IPS-20b (cell line): ENCODE results near the gene CBLL2.

Source experiments
- H3K27ac ChIP-seq: one replicate; pipeline ENCODE4 v1.5.1; 2013; ENCODE audit warnings: low read length
- H3K27me3 ChIP-seq: 2 replicates; pipeline ENCODE4 v1.6.1; 2013; ENCODE audit warnings: mild to moderate bottlenecking, low read length, inconsistent platforms; ENCODE audit not compliant: insufficient read depth
- H3K36me3 ChIP-seq: 2 replicates; pipeline ENCODE4 v1.6.1; 2013; ENCODE audit warnings: low read depth, mild to moderate bottlenecking, inconsistent platforms, low read length, moderate library complexity; ENCODE audit not compliant: insufficient read depth
- H3K4me1 ChIP-seq: 2 replicates; pipeline ENCODE4 v1.6.1; 2013; ENCODE audit warnings: mild to moderate bottlenecking, control low read depth, inconsistent platforms, low read length, moderate library complexity; ENCODE audit not compliant: insufficient read depth
- H3K4me3 ChIP-seq: 2 replicates; pipeline ENCODE4 v1.5.1; 2013; ENCODE audit warnings: mild to moderate bottlenecking, low read length, inconsistent platforms
- H3K9ac ChIP-seq: 2 replicates; pipeline ENCODE4 v1.6.1; 2013; ENCODE audit warnings: low read depth, mild to moderate bottlenecking, inconsistent platforms, low read length, moderate library complexity
- H3K9me3 ChIP-seq: 2 replicates; pipeline ENCODE4 v1.6.1; 2013; ENCODE audit warnings: mild to moderate bottlenecking, low read depth, low read length, inconsistent platforms; ENCODE audit not compliant: insufficient read depth

CBLL2 gene

DNA sequence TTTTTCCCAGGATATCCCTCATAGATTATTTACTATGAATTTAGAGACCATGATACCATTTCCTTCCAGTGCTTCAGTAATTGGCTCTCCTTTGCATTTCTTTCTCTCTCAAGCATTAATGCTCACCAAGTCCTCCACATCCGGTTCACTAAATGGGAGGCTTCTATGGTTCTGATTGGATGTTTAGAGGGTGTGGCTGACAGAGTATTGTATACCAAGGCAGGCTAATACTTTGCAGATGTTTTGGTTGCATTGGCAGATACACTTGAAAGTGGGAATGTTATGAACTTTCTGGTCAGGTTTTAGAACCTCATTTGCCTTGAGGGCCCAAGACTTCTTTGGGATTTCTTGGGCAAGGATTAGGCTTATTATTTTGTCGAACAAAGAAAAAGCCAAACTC is 24.2 kb downstream of the CBLL2 start:
- no peak overlapping the region for H3K9ac ChIP-seq
- no peaks in the 10 kb centered on the region for H3K9me3 ChIP-seq
- H3K27me3 ChIP-seq = no peaks in the 10 kb centered on the region
- H3K4me3 ChIP-seq = no peak overlapping the region
- H3K36me3 ChIP-seq = no peaks in the 10 kb centered on the region
- peaks cover 3% of the 10 kb centered on the region; the same call in 1 of the 2 replicates for H3K4me1 ChIP-seq
- H3K27ac ChIP-seq = no peak overlapping the region

DNA sequence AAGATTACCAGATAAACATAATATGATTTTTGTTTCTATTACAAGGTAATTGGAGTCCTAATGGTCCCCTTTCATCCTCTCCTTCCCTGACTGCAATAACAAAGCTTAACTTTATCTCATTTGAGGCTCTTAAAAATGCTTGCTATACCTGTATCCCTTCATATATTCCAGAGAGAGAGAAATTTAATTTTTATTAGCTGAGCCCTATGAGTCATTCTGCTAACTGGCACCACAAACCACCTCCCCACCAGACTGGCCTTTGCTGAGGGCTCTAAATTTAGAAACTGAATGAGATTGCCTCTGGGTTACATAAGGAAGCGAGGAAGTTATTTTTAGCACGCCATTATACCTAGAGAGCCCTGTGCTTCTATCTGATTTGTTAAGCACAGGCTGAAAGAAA is 27.4 kb downstream of the CBLL2 start:
- no peak overlapping the region for H3K9ac ChIP-seq
- peaks cover 3% of the 10 kb centered on the region; the same call in 1 of the 2 replicates for H3K4me1 ChIP-seq
- H3K27ac ChIP-seq = no peak overlapping the region
- H3K36me3 ChIP-seq = no peaks in the 10 kb centered on the region
- H3K27me3 ChIP-seq = no peaks in the 10 kb centered on the region
- no peak overlapping the region for H3K4me3 ChIP-seq
- no peaks in the 10 kb centered on the region for H3K9me3 ChIP-seq

DNA sequence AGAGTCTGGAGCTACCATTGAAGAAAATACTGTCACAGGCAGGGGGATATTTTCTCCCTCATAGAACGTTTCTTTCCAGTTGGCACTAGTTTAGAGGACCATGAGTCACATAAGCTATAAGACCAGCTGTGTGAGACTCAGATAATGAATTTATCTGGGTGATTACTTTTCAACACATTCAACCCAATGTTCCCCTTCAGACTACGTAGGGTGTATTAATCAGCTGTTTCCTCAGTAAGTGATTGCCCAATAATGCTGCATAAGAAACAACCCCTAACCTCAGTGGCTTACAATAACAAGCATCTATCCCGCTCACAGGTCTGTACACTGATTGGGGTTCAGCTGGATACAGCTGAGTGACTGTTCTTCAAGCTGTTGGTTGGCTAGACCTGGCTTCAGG is 38.1 kb downstream of the CBLL2 start:
- H3K4me1 ChIP-seq = peaks cover 18% of the 10 kb centered on the region
- H3K27ac ChIP-seq = no peak overlapping the region
- no peak overlapping the region for H3K4me3 ChIP-seq
- no peaks in the 10 kb centered on the region for H3K9me3 ChIP-seq
- no peak overlapping the region for H3K9ac ChIP-seq
- H3K27me3 ChIP-seq = no peaks in the 10 kb centered on the region
- H3K36me3 ChIP-seq = no peaks in the 10 kb centered on the region

DNA sequence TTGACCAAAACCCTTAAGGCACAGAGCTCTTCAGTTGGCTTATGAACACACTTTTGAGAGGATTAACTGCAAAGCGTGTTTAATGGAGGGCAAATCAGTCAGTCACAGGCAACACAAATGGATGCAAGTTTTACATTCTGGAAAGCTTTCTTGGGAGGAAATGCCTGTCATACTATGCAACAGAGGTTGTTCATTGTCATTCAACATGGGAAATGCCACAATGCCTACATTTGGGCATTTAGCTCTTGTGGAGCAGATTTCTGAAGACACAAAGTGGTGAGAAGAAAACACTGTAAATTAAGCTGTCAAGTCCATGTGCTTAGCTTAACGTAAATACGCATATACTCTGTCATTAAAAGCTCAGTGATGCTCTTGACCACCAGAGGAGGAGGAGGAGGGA is 41.1 kb downstream of the CBLL2 start:
- no peaks in the 10 kb centered on the region for H3K9me3 ChIP-seq
- no peak overlapping the region for H3K9ac ChIP-seq
- H3K27me3 ChIP-seq = no peaks in the 10 kb centered on the region
- peaks cover 18% of the 10 kb centered on the region for H3K4me1 ChIP-seq
- no peaks in the 10 kb centered on the region for H3K36me3 ChIP-seq
- no peak overlapping the region for H3K27ac ChIP-seq
- H3K4me3 ChIP-seq = no peak overlapping the region

DNA sequence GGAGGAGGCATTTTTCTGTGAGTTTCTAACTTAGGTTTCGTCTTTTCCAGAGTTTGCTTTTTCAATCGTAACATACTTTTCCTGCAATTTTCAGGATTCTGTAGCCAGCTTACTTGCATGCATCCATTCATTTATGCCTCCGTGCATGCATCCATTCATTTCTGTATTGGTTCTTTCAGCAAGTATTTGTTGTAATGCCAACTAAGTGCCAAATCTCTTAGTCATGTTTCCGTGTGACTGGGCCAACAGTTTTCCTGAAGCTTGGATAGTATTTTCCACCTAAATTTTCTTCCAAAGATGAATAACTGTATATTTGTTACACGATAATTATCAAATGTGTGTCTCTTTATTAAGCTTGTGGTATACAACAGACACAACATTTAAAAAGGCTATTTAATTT is 41.5 kb downstream of the CBLL2 start:
- no peaks in the 10 kb centered on the region for H3K36me3 ChIP-seq
- peak overlapping the region; percentile 10; the same call in 1 of the 2 replicates for H3K9ac ChIP-seq
- H3K9me3 ChIP-seq = no peaks in the 10 kb centered on the region
- peak overlapping the region; percentile 35; the same call in 1 of the 2 replicates for H3K4me3 ChIP-seq
- peaks cover 18% of the 10 kb centered on the region for H3K4me1 ChIP-seq
- no peaks in the 10 kb centered on the region for H3K27me3 ChIP-seq
- peak overlapping the region; percentile 84 for H3K27ac ChIP-seq

DNA sequence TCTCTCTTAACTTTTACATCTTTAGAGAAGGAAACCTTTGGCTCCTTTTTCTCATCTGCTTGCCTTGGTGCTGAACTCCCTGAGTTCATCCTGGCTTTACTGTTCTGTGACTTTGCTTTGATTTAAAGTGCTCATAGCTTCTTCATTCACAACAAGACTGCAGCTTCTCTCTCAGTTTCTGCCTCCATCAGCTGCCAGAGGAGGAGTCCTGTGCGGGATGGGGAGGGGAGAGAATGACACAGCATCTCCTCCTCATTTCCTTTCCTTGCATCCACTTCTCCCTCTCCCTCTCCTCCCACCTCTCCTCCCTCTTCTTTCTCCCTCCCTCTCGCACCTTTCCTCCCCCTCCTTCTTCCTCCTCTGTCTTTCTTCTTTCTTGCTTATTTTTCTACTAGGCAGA is 42.0 kb downstream of the CBLL2 start:
- Histone ChIP-seq H3K9ac (peak overlapping the region; percentile 10; the same call in 1 of the 2 replicates), H3K27ac (peak overlapping the region; percentile 84)

DNA sequence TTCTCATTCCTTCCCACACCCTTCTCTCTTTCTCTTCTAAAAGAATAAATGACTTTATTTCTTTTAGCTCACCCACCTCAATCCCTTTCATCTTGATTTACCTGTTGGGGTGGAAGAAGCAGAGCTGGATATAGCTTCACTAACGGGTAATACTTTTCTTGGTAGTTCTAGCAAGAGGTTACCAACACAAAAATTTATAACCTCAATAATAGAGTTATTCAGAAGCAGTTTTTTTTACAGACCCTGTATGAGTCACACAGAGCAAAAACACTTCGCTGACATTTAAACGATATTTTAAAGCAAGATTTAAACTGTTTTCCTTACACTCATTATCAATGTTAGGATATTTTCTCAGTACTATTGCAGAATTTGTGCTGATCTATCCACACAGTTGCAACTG is 42.4 kb downstream of the CBLL2 start:
- Histone ChIP-seq H3K4me3 (no peak overlapping the region), H3K27me3 (no peaks in the 10 kb centered on the region), H3K27ac (no peak overlapping the region), H3K9ac (peak overlapping the region; percentile 10; the same call in 1 of the 2 replicates), H3K4me1 (peaks cover 18% of the 10 kb centered on the region), H3K9me3 (no peaks in the 10 kb centered on the region), H3K36me3 (no peaks in the 10 kb centered on the region)

More for the DNA sequence above, 42.0 kb downstream of the CBLL2 start:
- Histone ChIP-seq H3K9me3 (no peaks in the 10 kb centered on the region), H3K4me1 (peaks cover 18% of the 10 kb centered on the region), H3K27me3 (no peaks in the 10 kb centered on the region), H3K4me3 (peak overlapping the region; percentile 35; the same call in 1 of the 2 replicates), H3K36me3 (no peaks in the 10 kb centered on the region)

DNA sequence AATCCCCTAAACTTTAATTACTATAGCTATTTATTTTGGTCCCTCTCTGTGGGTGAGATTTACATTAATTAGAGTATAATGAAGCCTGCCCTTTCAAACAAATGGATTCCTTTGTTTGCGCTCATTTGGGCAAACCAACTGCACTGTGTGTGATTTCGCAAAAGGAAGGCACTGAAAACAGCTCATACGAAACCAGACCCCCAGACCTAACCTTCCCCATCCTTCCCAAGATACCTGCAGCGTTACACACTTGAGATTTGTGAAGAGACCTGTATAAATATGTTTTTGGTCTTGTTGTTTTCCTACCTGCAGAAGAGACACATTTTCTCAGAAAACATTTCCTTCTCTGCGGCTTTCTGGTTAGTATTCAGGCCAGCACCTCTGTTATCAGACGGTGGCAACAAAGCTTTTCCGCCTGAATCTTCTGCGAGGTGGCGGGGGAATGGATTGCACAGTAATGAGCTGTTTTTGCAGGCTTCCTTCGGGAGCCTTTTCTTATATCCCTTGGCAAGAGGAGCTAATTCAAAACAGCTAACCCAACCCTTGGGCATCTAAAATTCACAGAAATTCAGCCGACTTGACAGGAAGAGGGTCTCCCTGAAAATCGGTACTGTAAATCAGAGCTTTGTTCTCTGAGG is 47.6 kb downstream of the CBLL2 start:
- Histone ChIP-seq H3K4me3 (no peak overlapping the region; the same call in 1 of the 2 replicates), H3K9me3 (no peaks in the 10 kb centered on the region), H3K36me3 (no peaks in the 10 kb centered on the region), H3K4me1 (peaks cover 6% of the 10 kb centered on the region; the same call in 1 of the 2 replicates), H3K27ac (no peak overlapping the region), H3K27me3 (no peaks in the 10 kb centered on the region; the same call in 1 of the 2 replicates), H3K9ac (no peak overlapping the region; the same call in 1 of the 2 replicates)

DNA sequence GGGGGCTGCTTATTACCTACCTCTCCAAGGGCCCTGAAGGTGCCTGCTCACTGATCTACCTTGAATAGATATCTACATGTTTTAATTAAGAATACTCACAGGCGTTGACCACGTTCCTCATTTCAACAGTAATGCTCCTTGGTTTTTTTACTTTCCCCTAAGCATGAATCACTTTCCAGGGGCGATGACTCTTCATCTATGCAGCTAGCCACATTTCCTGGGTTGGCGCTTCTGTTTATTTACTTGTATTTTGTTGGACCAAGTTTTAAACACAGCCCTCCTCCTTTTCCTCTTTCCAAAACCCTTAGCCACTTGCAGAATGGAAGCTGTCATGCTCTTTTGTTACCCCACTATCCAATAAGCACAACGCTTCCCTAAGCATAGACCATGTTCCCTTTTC is 50.8 kb downstream of the CBLL2 start:
- H3K27me3 ChIP-seq = no peaks in the 10 kb centered on the region; the same call in 1 of the 2 replicates
- no peaks in the 10 kb centered on the region for H3K9me3 ChIP-seq
- H3K4me3 ChIP-seq = no peak overlapping the region
- H3K9ac ChIP-seq = no peak overlapping the region
- no peaks in the 10 kb centered on the region for H3K36me3 ChIP-seq
- no peak overlapping the region for H3K27ac ChIP-seq
- peaks cover 6% of the 10 kb centered on the region; the same call in 1 of the 2 replicates for H3K4me1 ChIP-seq
